Posterior vena cava (tissue), 2 donors: ENCODE results near the gene ANGPTL3. TPM values are rescaled to one million over a fixed set of nuclear protein-coding genes. Genes with fewer than 3 reads are reported as not detected.
"Not testable (repeated sequence)": the region's sequence is repeated elsewhere in the genome, so short reads cannot be mapped to it uniquely, and the experiment has no call there.

Source experiments
- DNase-seq: peaks from one replicate; pipeline ENCODE4 v3.0.0-alpha.2; 2020; ENCODE audit warnings: low spot score
- intact Hi-C, 2 donors: fragments of 100-400 bp; cut with DNase I; formaldehyde crosslinking; loops; one replicate each; pipeline versions ENCODE4 v1.14.1 to v1.14.2; 2022 to 2023
- long read RNA-seq, 2 donors: library from polyadenylated mRNA; unstranded; transcript quantifications; one replicate each; pipeline ENCODE4 v2.0.0, GENCODE V29; 2020 to 2021
- total RNA-seq, 2 donors: library from RNA; stranded (reverse); fragmentation: NEBNext Ultra II Directional; extraction: Animal tissue kit (Norgen Biotek cat#: 25700); gene quantifications; one replicate each; pipeline ENCODE4 v1.2.1, GENCODE V29; 2021
- donor health status: DM: yes; HTN: yes; CAD: no.
- donor health status: DM: yes; HTN: yes; CAD: no.

ANGPTL3 gene
- not detected for total RNA-seq
- long read RNA-seq, donor 1 = 0 reads
- long read RNA-seq, donor 2 = 0 reads

GRCh38 chr1:62597281-62597680 lies at the start of gene ANGPTL3:
TSS of gene ANGPTL3 (plus strand) at chr1:62597520. CDS start at chr1:62597567, 47 bp downstream.
- intact Hi-C loops = no loop called here
- no peak for DNase-seq

GRCh38 chr1:62561306-62561705 lies 36.0 kb upstream of the ANGPTL3 start:
- DNase-seq = no peak
- intact Hi-C loops = no loop called here

GRCh38 chr1:62567182-62567581 lies 30.1 kb upstream of the ANGPTL3 start:
- intact Hi-C loops = not testable (repeated sequence)

GRCh38 chr1:62567926-62568325 lies 29.4 kb upstream of the ANGPTL3 start:
- DNase-seq, intact Hi-C loops: not testable (repeated sequence)

More at GRCh38 chr1:62567182-62567581, 30.1 kb upstream of the ANGPTL3 start:
- not testable (repeated sequence) for DNase-seq

- intact Hi-C loops, DNase-seq: not testable (repeated sequence)
These were observed 25.8 kb upstream of the ANGPTL3 start for GRCh38 chr1:62571517-62571916.

GRCh38 chr1:62572476-62572875 lies 24.8 kb upstream of the ANGPTL3 start:
- no peak for DNase-seq
- intact Hi-C loops = no loop called here

GRCh38 chr1:62573675-62574074 lies 23.6 kb upstream of the ANGPTL3 start:
- intact Hi-C loops = no loop called here

GRCh38 chr1:62585469-62586155 lies 11.7 kb upstream of the ANGPTL3 start:
- DNase-seq = no peak
- intact Hi-C loops = no loop called here

More at GRCh38 chr1:62573675-62574074, 23.6 kb upstream of the ANGPTL3 start:
- no peak for DNase-seq

GRCh38 chr1:62588000-62588399 lies 9.3 kb upstream of the ANGPTL3 start:
- intact Hi-C loops = no loop called here

GRCh38 chr1:62589321-62589720 lies 8.0 kb upstream of the ANGPTL3 start:
- DNase-seq = no peak
- intact Hi-C loops = no loop called here

More at GRCh38 chr1:62588000-62588399, 9.3 kb upstream of the ANGPTL3 start:
- DNase-seq = no peak

GRCh38 chr1:62590255-62590969 lies 6.9 kb upstream of the ANGPTL3 start:
- intact Hi-C loops = no loop called here
- no peak for DNase-seq

GRCh38 chr1:62590970-62591368 lies 6.4 kb upstream of the ANGPTL3 start:
- intact Hi-C loops = no loop called here

GRCh38 chr1:62593825-62594394 lies 3.4 kb upstream of the ANGPTL3 start:
- DNase-seq = no peak
- intact Hi-C loops = no loop called here

More at GRCh38 chr1:62590970-62591368, 6.4 kb upstream of the ANGPTL3 start:
- DNase-seq = no peak

GRCh38 chr1:62595647-62596046 lies 1.7 kb upstream of the ANGPTL3 start:
- intact Hi-C loops = no loop called here
- DNase-seq = no peak

- intact Hi-C loops = no loop called here
- no peak for DNase-seq
These were observed 1.7 kb downstream of the ANGPTL3 start for GRCh38 chr1:62599044-62599443.

- no peak for DNase-seq
- intact Hi-C loops = no loop called here
These were observed 4.1 kb downstream of the ANGPTL3 start for GRCh38 chr1:62601457-62601856.

- intact Hi-C loops = no loop called here
- no peak for DNase-seq
These were observed 11.6 kb downstream of the ANGPTL3 start for GRCh38 chr1:62608905-62609304.

GRCh38 chr1:62610588-62610987 lies 13.3 kb downstream of the ANGPTL3 start:
- DNase-seq, intact Hi-C loops: not testable (repeated sequence)

- no peak for DNase-seq
- intact Hi-C loops = no loop called here
These were observed 15.4 kb downstream of the ANGPTL3 start for GRCh38 chr1:62612770-62613169.

GRCh38 chr1:62613325-62613727 lies 16.0 kb downstream of the ANGPTL3 start:
- intact Hi-C loops = no loop called here
- DNase-seq = no peak
